ENCODE data around the gene GFRAL. TPM values are rescaled to one million over a fixed set of nuclear protein-coding genes. Genes with fewer than 3 reads are reported as not detected.

GFRAL gene
- total RNA-seq, 2 experiments from 2014 or later: not detected

- Mint-ChIP-seq H3K27ac (no peak overlapping the region), H3K9me3 (no peaks in the 10 kb centered on the region), H3K4me3 (no peak overlapping the region), H3K27me3 (ENCODE audit: low read depth) (no peaks in the 10 kb centered on the region), H3K4me1 (ENCODE audit: low read depth) (no peaks in the 10 kb centered on the region), H3K36me3 (ENCODE audit: low read depth) (no peaks in the 10 kb centered on the region)
- DNase-seq: no peak
- CTCF ChIA-PET: interaction anchor here (0.6 kb wide), 1 partner anchor 14 kb away, joined by 7 read pairs; no protein-coding TSS in a partner anchor
- intact Hi-C loops (cut with micrococcal nuclease): loop anchor here (2.0 kb wide), 1 partner anchor 849 kb away; no protein-coding TSS in a partner anchor
Observed at GRCh38 chr6:55443238-55444134, 116.2 kb downstream of the GFRAL start.

GRCh38 chr6:55445648-55446204, 118.5 kb downstream of the GFRAL start:
- no peak for DNase-seq
- intact Hi-C loops (cut with micrococcal nuclease): loop anchor here (1.0 to 2.0 kb wide), 2 partner anchors 442 to 847 kb away; no protein-coding TSS in a partner anchor
- Mint-ChIP-seq H3K9me3 (no peaks in the 10 kb centered on the region), H3K4me3 (no peak overlapping the region), H3K36me3 (ENCODE audit: low read depth) (no peaks in the 10 kb centered on the region), H3K4me1 (ENCODE audit: low read depth) (no peaks in the 10 kb centered on the region), H3K27ac (no peak overlapping the region), H3K27me3 (ENCODE audit: low read depth) (no peaks in the 10 kb centered on the region)
- CTCF ChIA-PET: interaction anchor here (1.0 kb wide), 1 partner anchor 8 kb away, joined by 3 read pairs; no protein-coding TSS in a partner anchor

GRCh38 chr6:55447891-55448290, 120.6 kb downstream of the GFRAL start:
- H3K9me3 Mint-ChIP-seq: no peaks in the 10 kb centered on the region
- H3K27me3 Mint-ChIP-seq (ENCODE audit: low read depth): no peaks in the 10 kb centered on the region
- H3K27ac Mint-ChIP-seq: no peak overlapping the region
- no peaks in the 10 kb centered on the region for H3K36me3 Mint-ChIP-seq (ENCODE audit: low read depth)
- no peaks in the 10 kb centered on the region for H3K4me1 Mint-ChIP-seq (ENCODE audit: low read depth)
- CTCF ChIA-PET: no interaction called here
- intact Hi-C loops (cut with micrococcal nuclease): no loop called here
- no peak overlapping the region for H3K4me3 Mint-ChIP-seq
- no peak for DNase-seq

GRCh38 chr6:55448451-55448850, 121.2 kb downstream of the GFRAL start:
- Mint-ChIP-seq H3K27me3 (ENCODE audit: low read depth) (no peaks in the 10 kb centered on the region), H3K36me3 (ENCODE audit: low read depth) (no peaks in the 10 kb centered on the region), H3K27ac (no peak overlapping the region), H3K4me1 (ENCODE audit: low read depth) (no peaks in the 10 kb centered on the region), H3K4me3 (no peak overlapping the region), H3K9me3 (no peaks in the 10 kb centered on the region)
- DNase-seq: no peak
- intact Hi-C loops (cut with micrococcal nuclease): no loop called here
- CTCF ChIA-PET: no interaction called here

- Mint-ChIP-seq H3K27me3 (ENCODE audit: low read depth) (no peaks in the 10 kb centered on the region), H3K36me3 (ENCODE audit: low read depth) (no peaks in the 10 kb centered on the region), H3K4me1 (ENCODE audit: low read depth) (no peaks in the 10 kb centered on the region), H3K27ac (no peak overlapping the region), H3K4me3 (no peak overlapping the region), H3K9me3 (no peaks in the 10 kb centered on the region)
- intact Hi-C loops (cut with micrococcal nuclease): no loop called here
- CTCF ChIA-PET: no interaction called here
- DNase-seq: no peak
Observed at GRCh38 chr6:55449225-55449624, 122.0 kb downstream of the GFRAL start.

- intact Hi-C loops (cut with micrococcal nuclease): no loop called here
- Mint-ChIP-seq H3K9me3 (no peaks in the 10 kb centered on the region), H3K36me3 (ENCODE audit: low read depth) (no peaks in the 10 kb centered on the region), H3K4me3 (no peak overlapping the region), H3K4me1 (ENCODE audit: low read depth) (no peaks in the 10 kb centered on the region), H3K27me3 (ENCODE audit: low read depth) (no peaks in the 10 kb centered on the region), H3K27ac (no peak overlapping the region)
- CTCF ChIA-PET: no interaction called here
- DNase-seq: no peak
Observed at GRCh38 chr6:55450005-55450404, 122.7 kb downstream of the GFRAL start.

Other genes with a start within 250 kb of the GFRAL start
- gene HCRTR2, start 153.0 kb upstream of the GFRAL start, total RNA-seq: not detected